Measurements from ENCODE around the gene CERK.

Gene CERK

GRCh38 chr22:46776876-46777608 is 39.0 kb upstream of the CERK start:
- no peak for TF ChIP-seq CTCF (IDR thresholded peaks at IDR 0.05)

- TF ChIP-seq CTCF (IDR thresholded peaks at IDR 0.05), result no peak
Observed at GRCh38 chr22:46775850-46776826, 38.1 kb upstream of the CERK start.

- TF ChIP-seq CTCF (IDR thresholded peaks at IDR 0.05), result no peak
Observed at GRCh38 chr22:46774980-46775849, 37.2 kb upstream of the CERK start.

GRCh38 chr22:46774253-46774979 is 36.4 kb upstream of the CERK start:
- TF ChIP-seq CTCF (IDR thresholded peaks at IDR 0.05), result no peak

- TF ChIP-seq CTCF (IDR thresholded peaks at IDR 0.05), result no peak
Observed at GRCh38 chr22:46773076-46773475, 35.0 kb upstream of the CERK start.

- TF ChIP-seq CTCF (IDR thresholded peaks at IDR 0.05), result no peak
Observed at GRCh38 chr22:46770726-46771125, 32.7 kb upstream of the CERK start.
